B cell (primary cell): ENCODE results near the gene MEF2B. TPM values are rescaled to one million over a fixed set of nuclear protein-coding genes. Genes with fewer than 3 reads are reported as not detected.

Experiments used
- ATAC-seq: fragments of 200-7000 bp; cut with Tn5 transposase; one replicate; pipeline ENCODE4 v1.10.0; 2021; ENCODE audit warnings: low read depth, mild to moderate bottlenecking, moderate number of reproducible peaks, moderate library complexity
- CTCF ChIA-PET: fragments of 350-600 bp; sonication (Branson Sonifier 250); formaldehyde crosslinking; loops from one replicate; lab custom pipeline; 2021; ENCODE audit warnings: antibody characterized with exemption, inconsistent platforms; lab: Charles Lee
- POLR2A ChIA-PET: fragments of 350-600 bp; sonication (Branson Sonifier 250); formaldehyde crosslinking; loops from one replicate; lab custom pipeline; 2021; ENCODE audit warnings: antibody characterized with exemption; lab: Charles Lee
- DNase-seq: peaks from one replicate; pipeline ENCODE4 v3.0.0; 2013
- H2AFZ ChIP-seq: 2 replicates; pipeline ENCODE4 v1.6.1; 2012; ENCODE audit warnings: mild to moderate bottlenecking, low read depth, low read length; ENCODE audit not compliant: insufficient read depth, poor library complexity, severe bottlenecking
- H3K27ac ChIP-seq, 2 donors: 1 replicate in 1 of 2; 2 replicates in 1 of 2; pipeline ENCODE4 v1.5.1; 2012 to 2013; ENCODE audit warnings: low read length in 2 of 2, mild to moderate bottlenecking in 2 of 2, moderate library complexity in 1 of 2
- H3K27me3 ChIP-seq, 4 experiments: fragments of 200-600 bp in 1 of 4; sonication (generic) in 1 of 4; replicated peaks in 1 of 4; 1 replicate in 2 of 4; 2 replicates in 2 of 4; pipeline versions ENCODE4 v1.6.1 to v1.7.0; 2013 to 2016; ENCODE audit warnings: low read length in 3 of 4, mild to moderate bottlenecking in 2 of 4, mixed read lengths in 1 of 4, moderate library complexity in 1 of 4; ENCODE audit not compliant: insufficient read depth in 4 of 4, control insufficient read depth in 3 of 4; ENCODE audit errors: control extremely low read depth in 1 of 4
- H3K36me3 ChIP-seq, 2 experiments: replicated peaks in 1 of 2; 1 replicate in 1 of 2; 2 replicates in 1 of 2; pipeline versions ENCODE4 v1.6.1 to v1.7.1; 2013; ENCODE audit warnings: low read length in 1 of 2; ENCODE audit not compliant: insufficient read depth in 2 of 2, control insufficient read depth in 1 of 2; ENCODE audit errors: control extremely low read depth in 1 of 2, extremely low read depth in 1 of 2
- H3K4me1 ChIP-seq, 2 donors: fragments of 200-600 bp in 1 of 2; sonication (generic) in 1 of 2; 1 replicate in 1 of 2; 2 replicates in 1 of 2; pipeline versions ENCODE4 v1.5.1 to v1.6.1; 2013 to 2017; ENCODE audit warnings: low read length in 2 of 2; ENCODE audit not compliant: control insufficient read depth in 2 of 2, insufficient read depth in 2 of 2
- H3K4me2 ChIP-seq: replicated peaks from 2 replicates; pipeline ENCODE3; 2012; ENCODE audit warnings: mild to moderate bottlenecking, low read depth, low read length; ENCODE audit not compliant: poor library complexity, severe bottlenecking
- H3K4me3 ChIP-seq, 5 experiments: fragments of 200-600 bp in 1 of 5; sonication (generic) in 1 of 5; 1 replicate in 3 of 5; 2 replicates in 2 of 5; pipeline versions ENCODE4 v1.5.1 to v1.7.0; 2011 to 2016; ENCODE audit warnings: low read length in 4 of 5, mild to moderate bottlenecking in 4 of 5, low read depth in 2 of 5, control low read depth in 1 of 5, moderate library complexity in 1 of 5; ENCODE audit not compliant: insufficient read depth in 1 of 5; ENCODE audit errors: control extremely low read depth in 1 of 5, extremely low read depth in 1 of 5
- H3K79me2 ChIP-seq: fragments of 200-600 bp; sonication (generic); one replicate; pipeline ENCODE4 v1.6.0; 2016; ENCODE audit warnings: low read length; ENCODE audit not compliant: control insufficient read depth, insufficient read depth
- H3K9ac ChIP-seq: fragments of 200-600 bp; sonication (generic); 2 replicates; pipeline ENCODE4 v1.6.1; 2017; ENCODE audit warnings: mild to moderate bottlenecking, low read length, moderate library complexity
- H3K9me3 ChIP-seq, 3 donors: one replicate each; pipeline versions ENCODE4 v1.6.1 to v1.7.1; 2013; ENCODE audit warnings: low read length in 2 of 3; ENCODE audit not compliant: control insufficient read depth in 2 of 3, insufficient read depth in 1 of 3; ENCODE audit errors: control extremely low read depth in 1 of 3
- H4K20me1 ChIP-seq: 2 replicates; pipeline ENCODE4 v1.6.0; 2012; ENCODE audit warnings: mild to moderate bottlenecking, low read length; ENCODE audit not compliant: insufficient read depth, control insufficient read depth, poor library complexity, severe bottlenecking
- H3K27ac Mint-ChIP-seq: one replicate; pipeline ENCODE4 v1.8.0; 2021; ENCODE audit warnings: mixed read lengths
- H3K27me3 Mint-ChIP-seq: one replicate; pipeline ENCODE4 v1.8.0; 2021; ENCODE audit warnings: mixed read lengths
- H3K4me1 Mint-ChIP-seq: one replicate; pipeline ENCODE4 v1.8.0; 2021; ENCODE audit warnings: mixed read lengths
- H3K4me3 Mint-ChIP-seq: one replicate; pipeline ENCODE4 v1.8.0; 2021; ENCODE audit warnings: mixed read lengths
- H3K9me3 Mint-ChIP-seq: one replicate; pipeline ENCODE4 v1.8.0; 2022; ENCODE audit warnings: mixed read lengths; ENCODE audit not compliant: insufficient read depth
- EZH2 ChIP-seq: IDR thresholded peaks from 2 replicates; pipeline ENCODE4 v1.6.1; 2012; ENCODE audit warnings: borderline replicate concordance, low read depth, mild to moderate bottlenecking, moderate library complexity, low read length; ENCODE audit not compliant: insufficient read depth, poor library complexity, severe bottlenecking
- WGBS: methylation state at CpG from one replicate; pipeline ENCODE4 v1.1.5; 2013; ENCODE audit warnings: missing lambda C conversion rate; ENCODE audit not compliant: insufficient coverage; 5-methylcytosine and 5-hydroxymethylcytosine counted together
- intact Hi-C: fragments of 100-400 bp; cut with micrococcal nuclease; formaldehyde crosslinking; loops from one replicate; pipeline ENCODE4 v1.10.0; 2022
- polyA plus RNA-seq: library from polyadenylated mRNA; depleted of rRNA; stranded (reverse); fragments of >200 nt; gene quantifications from 2 replicates; pipeline ENCODE4 v1.2.3, GENCODE V29; 2012
- total RNA-seq, 2 donors: library from RNA; stranded (reverse); fragments of 120-200 nt in 1 of 2; gene quantifications; 1 replicate in 1 of 2; 2 replicates in 1 of 2; pipeline versions ENCODE4 v1.2.3 to v1.2.4, GENCODE V29; 2013 to 2022
- TF ChIP-seq, protein P1 (sequence below): fragments of 200-600 bp; IDR thresholded peaks from one replicate; pipeline ENCODE4 v1.8.0; 2022; ENCODE audit warnings: antibody characterized with exemption, mild to moderate bottlenecking

Gene MEF2B
- total and polyA plus RNA-seq, 2 donors (not counting 1 experiment from before 2014, with no cell fraction given) = 4.6 to 5.5 TPM

GRCh38 chr19:19096641-19097627 lies 73.1 kb downstream of the MEF2B start:
- no peak for TF ChIP-seq EZH2
- TF ChIP-seq, protein P1, sequence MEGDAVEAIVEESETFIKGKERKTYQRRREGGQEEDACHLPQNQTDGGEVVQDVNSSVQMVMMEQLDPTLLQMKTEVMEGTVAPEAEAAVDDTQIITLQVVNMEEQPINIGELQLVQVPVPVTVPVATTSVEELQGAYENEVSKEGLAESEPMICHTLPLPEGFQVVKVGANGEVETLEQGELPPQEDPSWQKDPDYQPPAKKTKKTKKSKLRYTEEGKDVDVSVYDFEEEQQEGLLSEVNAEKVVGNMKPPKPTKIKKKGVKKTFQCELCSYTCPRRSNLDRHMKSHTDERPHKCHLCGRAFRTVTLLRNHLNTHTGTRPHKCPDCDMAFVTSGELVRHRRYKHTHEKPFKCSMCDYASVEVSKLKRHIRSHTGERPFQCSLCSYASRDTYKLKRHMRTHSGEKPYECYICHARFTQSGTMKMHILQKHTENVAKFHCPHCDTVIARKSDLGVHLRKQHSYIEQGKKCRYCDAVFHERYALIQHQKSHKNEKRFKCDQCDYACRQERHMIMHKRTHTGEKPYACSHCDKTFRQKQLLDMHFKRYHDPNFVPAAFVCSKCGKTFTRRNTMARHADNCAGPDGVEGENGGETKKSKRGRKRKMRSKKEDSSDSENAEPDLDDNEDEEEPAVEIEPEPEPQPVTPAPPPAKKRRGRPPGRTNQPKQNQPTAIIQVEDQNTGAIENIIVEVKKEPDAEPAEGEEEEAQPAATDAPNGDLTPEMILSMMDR = no peak
- H3K4me3 Mint-ChIP-seq = no peak overlapping the region
- H3K4me1 Mint-ChIP-seq = peaks cover 4% of the 10 kb centered on the region
- Histone ChIP-seq H3K4me3 (no peak overlapping the region), H3K4me1 (no peaks in the 10 kb centered on the region), H3K36me3 (peaks cover 0 to 48% of the 10 kb centered on the region in 2 experiments), H3K27me3 (no peaks in the 10 kb centered on the region), H3K9ac (no peak overlapping the region), H4K20me1 (peaks cover 43% of the 10 kb centered on the region), H2AFZ (no peak overlapping the region), H3K27ac (no peak overlapping the region), H3K4me2 (no peak overlapping the region), H3K9me3 (no peaks in the 10 kb centered on the region), H3K79me2 (peaks cover 25% of the 10 kb centered on the region)
- ATAC-seq (no peak), DNase-seq (no peak)
- H3K9me3 Mint-ChIP-seq = no peaks in the 10 kb centered on the region
- H3K27me3 Mint-ChIP-seq = no peaks in the 10 kb centered on the region
- no peak overlapping the region for H3K27ac Mint-ChIP-seq
- 99% methylated on average over 21 of the region's 24 CpGs for WGBS
- POLR2A ChIA-PET = no interaction called here
- CTCF ChIA-PET = no interaction called here
- intact Hi-C loops = no loop called here

GRCh38 chr19:19095691-19096090 lies 74.4 kb downstream of the MEF2B start:
- no peaks in the 10 kb centered on the region for H3K27me3 Mint-ChIP-seq
- Histone ChIP-seq H3K9ac (no peak overlapping the region), H3K9me3 (no peaks in the 10 kb centered on the region), H3K27me3 (no peaks in the 10 kb centered on the region), H3K4me1 (no peaks in the 10 kb centered on the region), H3K79me2 (peaks cover 36% of the 10 kb centered on the region), H3K27ac (no peak overlapping the region), H3K36me3 (peaks cover 0 to 39% of the 10 kb centered on the region in 2 experiments), H2AFZ (no peak overlapping the region), H3K4me3 (no peak overlapping the region), H3K4me2 (no peak overlapping the region), H4K20me1 (peaks cover 52% of the 10 kb centered on the region)
- H3K4me3 Mint-ChIP-seq = no peak overlapping the region
- POLR2A ChIA-PET = no interaction called here
- DNase-seq (no peak), ATAC-seq (no peak)
- whole genome bisulfite sequencing = 81% methylated on average over 6 of the region's 11 CpGs
- intact Hi-C loops = no loop called here
- no peak overlapping the region for H3K27ac Mint-ChIP-seq
- CTCF ChIA-PET = no interaction called here
- peaks cover 4% of the 10 kb centered on the region for H3K4me1 Mint-ChIP-seq
- TF ChIP-seq, protein P1 = no peak
- no peak for TF ChIP-seq EZH2
- H3K9me3 Mint-ChIP-seq = no peaks in the 10 kb centered on the region
